Transverse colon (tissue), 4 donors: ENCODE measurements around the gene RNF187. TPM values are rescaled to one million over a fixed set of nuclear protein-coding genes. Genes with fewer than 3 reads are reported as not detected.

ENCODE experiments used
- DNase-seq: peaks from one replicate; pipeline ENCODE4 v3.0.0-alpha.2; 2019
- H3K27ac ChIP-seq, 4 donors: fragments of 200-600 bp; sonication (generic); 2 replicates each; pipeline ENCODE4 v1.5.1; 2016 to 2018; ENCODE audit warnings: inconsistent platforms in 4 of 4
- H3K27me3 ChIP-seq: fragments of 200-600 bp; sonication (generic); 2 replicates; pipeline ENCODE4 v1.5.1; 2017; ENCODE audit warnings: inconsistent platforms
- H3K36me3 ChIP-seq, 4 donors: fragments of 200-600 bp; sonication (generic); 2 replicates each; pipeline ENCODE4 v1.5.1; 2017 to 2019; ENCODE audit warnings: inconsistent platforms in 4 of 4
- H3K4me1 ChIP-seq, 4 donors: fragments of 200-600 bp; sonication (generic); 2 replicates each; pipeline ENCODE4 v1.5.1; 2017 to 2020; ENCODE audit warnings: inconsistent platforms in 4 of 4
- H3K4me3 ChIP-seq, 4 donors: fragments of 200-600 bp; sonication (generic); 1 replicate in 1 of 4; 2 replicates in 3 of 4; pipeline versions ENCODE4 v1.5.1 to v1.6.1; 2017 to 2019; ENCODE audit warnings: inconsistent platforms in 4 of 4
- H3K9me3 ChIP-seq, 2 donors: fragments of 200-600 bp; sonication (generic); 2 replicates each; pipeline ENCODE4 v1.5.1; 2017 to 2019; ENCODE audit warnings: inconsistent platforms in 2 of 2
- CTCF ChIP-seq, 5 experiments: fragments of 200-600 bp in 3 of 5; fragments of 450-650 bp in 2 of 5; sonication (generic) in 3 of 5; IDR thresholded peaks; 1 replicate in 2 of 5; 2 replicates in 3 of 5; pipeline ENCODE4 v1.5.1; 2016 to 2017; ENCODE audit warnings: antibody characterized with exemption in 5 of 5, inconsistent platforms in 3 of 5, mild to moderate bottlenecking in 2 of 5, moderate library complexity in 1 of 5
- EP300 ChIP-seq: sonication (generic); formaldehyde crosslinking; IDR thresholded peaks from one replicate; pipeline ENCODE4 v1.6.1; 2017; ENCODE audit warnings: antibody characterized with exemption, low read depth
- POLR2A ChIP-seq: fragments of 450-650 bp; IDR thresholded peaks from one replicate; pipeline ENCODE4 v1.6.1; 2016; ENCODE audit warnings: antibody characterized with exemption, mild to moderate bottlenecking, moderate library complexity
- POLR2AphosphoS5 ChIP-seq, 3 donors: sonication (generic); formaldehyde crosslinking; IDR thresholded peaks; one replicate each; pipeline ENCODE4 v1.6.1; 2016; ENCODE audit warnings: antibody characterized with exemption in 3 of 3
- WGBS, 2 donors: methylation state at CpG; one replicate each; pipeline ENCODE4 v1.1.5; 2018; ENCODE audit warnings: low coverage in 1 of 2; 5-methylcytosine and 5-hydroxymethylcytosine counted together
- in situ Hi-C, 4 donors: fragments of 200-750 bp; cut with MboI; loops; one replicate each; pipeline versions ENCODE4 v1.15.0 to v1.15.1; 2017; ENCODE audit warnings: low sequenced_read_pairs in 3 of 4, low pct_ligation_motif_present in 1 of 4, low pct_unique_long_range_greater_than_20kb in 1 of 4
- intact Hi-C: fragments of 100-400 bp; cut with DNase I; formaldehyde crosslinking; loops from one replicate; pipeline ENCODE4 v1.15.1; 2023; ENCODE audit warnings: low total_unique reads
- total RNA-seq, 4 donors: library from RNA; depleted of rRNA; stranded (reverse); fragments of >200 nt; gene quantifications; one replicate each; pipeline ENCODE4 v1.1.0, GENCODE V29; 2016

The RNF187 gene
- total RNA-seq, 4 donors from 2014 or later: 13.8 to 110 (median 27.1) TPM

DNA sequence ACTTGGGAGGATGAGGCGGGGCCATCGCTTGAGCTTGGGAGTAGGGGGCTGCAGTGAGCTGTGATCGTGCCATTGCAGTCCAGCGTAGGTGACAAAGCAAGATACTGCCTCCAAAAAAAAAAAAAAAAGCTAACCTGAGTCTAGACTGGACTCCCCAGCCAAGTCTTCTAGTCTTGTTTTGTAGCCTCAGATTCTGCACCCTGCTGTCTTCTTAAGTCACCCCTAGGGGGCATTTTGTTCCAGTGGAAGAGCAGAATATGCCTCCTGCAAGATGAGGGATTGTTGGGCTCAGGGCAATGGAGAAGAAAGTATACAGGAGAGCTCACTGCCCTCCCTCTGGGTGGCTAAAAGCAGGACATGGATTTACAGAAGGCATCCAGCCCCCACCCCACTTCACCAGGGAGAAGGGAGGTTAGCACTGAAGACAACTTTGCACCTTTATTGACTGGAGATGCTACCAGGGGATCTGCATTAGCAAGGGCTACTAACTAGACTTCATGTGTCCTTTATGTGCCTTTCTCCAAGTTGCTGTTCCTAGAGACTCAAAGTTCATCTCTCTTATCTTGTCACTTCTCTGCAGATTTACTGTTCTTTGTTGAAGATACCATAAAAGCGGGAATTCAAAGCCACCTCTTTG lies 15.3 kb upstream of the RNF187 start:
- no peak overlapping the region for H3K27ac ChIP-seq
- H3K36me3 ChIP-seq: no peaks in the 10 kb centered on the region
- TF ChIP-seq EP300 (no peak), POLR2AphosphoS5 (IDR thresholded peaks at IDR 0.05) (no peak), CTCF (IDR thresholded peaks at IDR 0.05) (peak; percentile 20 to 41 (median 36))
- WGBS, 2 donors: 71 to 81% methylated on average over 3 to 5 of the region's 5 CpGs
- peaks cover 48% of the 10 kb centered on the region for H3K27me3 ChIP-seq
- DNase-seq: no peak
- intact Hi-C loops (no loop called here), in situ Hi-C loops (no loop called here)
- H3K4me1 ChIP-seq: no peaks in the 10 kb centered on the region
- H3K9me3 ChIP-seq: no peaks in the 10 kb centered on the region
- no peak overlapping the region for H3K4me3 ChIP-seq

DNA sequence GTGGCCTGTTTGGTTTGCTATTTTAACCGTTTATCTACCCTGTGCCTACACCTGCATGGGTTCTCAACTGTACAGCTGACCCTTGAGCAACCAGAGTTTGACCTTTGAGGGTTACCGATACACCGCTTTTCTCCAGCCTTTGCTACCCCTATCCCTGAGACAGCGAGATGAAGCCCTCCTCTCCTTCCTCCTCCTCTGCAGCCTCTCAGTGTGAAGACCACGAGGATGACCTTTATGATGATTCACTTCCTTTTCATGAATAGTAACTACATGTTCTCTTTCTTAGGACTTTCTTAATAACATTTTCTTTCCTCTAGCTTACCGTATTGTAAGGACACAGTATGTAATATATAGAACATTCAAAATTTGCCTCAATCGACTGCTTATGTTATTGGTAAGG lies 14.5 kb upstream of the RNF187 start:
- no peak for TF ChIP-seq EP300
- no peak for TF ChIP-seq POLR2AphosphoS5 (IDR thresholded peaks at IDR 0.05)
- TF ChIP-seq POLR2A: no peak
- no peak for TF ChIP-seq CTCF (IDR thresholded peaks at IDR 0.05)
- Histone ChIP-seq H3K27me3 (peaks cover 41% of the 10 kb centered on the region), H3K9me3 (no peaks in the 10 kb centered on the region), H3K4me1 (no peaks in the 10 kb centered on the region), H3K36me3 (no peaks in the 10 kb centered on the region), H3K4me3 (no peak overlapping the region), H3K27ac (no peak overlapping the region)
- no peak for DNase-seq
- intact Hi-C loops (no loop called here), in situ Hi-C loops (no loop called here)
- 51 to 60% methylated on average over 4 to 7 of the region's 7 CpGs for WGBS, 2 donors

- intact Hi-C loops: no loop called here
Observed at GRCh38 chr1:228474507-228474906, 12.7 kb upstream of the RNF187 start.

GRCh38 chr1:228475812-228476211 lies 11.4 kb upstream of the RNF187 start:
- Histone ChIP-seq H3K9me3 (no peaks in the 10 kb centered on the region), H3K4me3 (no peak overlapping the region), H3K27me3 (peaks cover 10% of the 10 kb centered on the region), H3K27ac (no peak overlapping the region), H3K4me1 (peaks cover 0 to 3% (median 0%) of the 10 kb centered on the region in 4 donors), H3K36me3 (no peaks in the 10 kb centered on the region)
- no peak for TF ChIP-seq POLR2AphosphoS5 (IDR thresholded peaks at IDR 0.05)
- TF ChIP-seq POLR2A: no peak
- TF ChIP-seq EP300: no peak
- TF ChIP-seq CTCF (IDR thresholded peaks at IDR 0.05): no peak
- intact Hi-C loops: no loop called here
- in situ Hi-C loops: no loop called here
- no peak for DNase-seq
- WGBS, 2 donors: 67 to 84% methylated on average over 2 of the region's 2 CpGs

More at GRCh38 chr1:228474507-228474906, 12.7 kb upstream of the RNF187 start:
- in situ Hi-C loops: no loop called here
- no peak for DNase-seq
- H3K9me3 ChIP-seq: no peaks in the 10 kb centered on the region
- no peak for TF ChIP-seq POLR2AphosphoS5 (IDR thresholded peaks at IDR 0.05)
- no peak for TF ChIP-seq POLR2A
- no peak for TF ChIP-seq CTCF (IDR thresholded peaks at IDR 0.05)
- no peak for TF ChIP-seq EP300
- H3K4me1 ChIP-seq: peaks cover 0 to 3% (median 0%) of the 10 kb centered on the region in 4 donors
- peaks cover 22% of the 10 kb centered on the region for H3K27me3 ChIP-seq
- H3K27ac ChIP-seq: no peak overlapping the region
- 83 to 88% methylated on average over 1 to 3 of the region's 3 CpGs for WGBS, 2 donors
- no peaks in the 10 kb centered on the region for H3K36me3 ChIP-seq
- no peak overlapping the region for H3K4me3 ChIP-seq
